Measurements from ENCODE around the gene AKIRIN1.
"Not testable (repeated sequence)": the region's sequence is repeated elsewhere in the genome, so short reads cannot be mapped to it uniquely, and the experiment has no call there.

Gene AKIRIN1

GRCh38 chr1:38958967-38959366 is 32.1 kb upstream of the AKIRIN1 start:
- no peak overlapping the region for H3K4me3 ChIP-seq (replicated peaks in 1 of 2; ENCODE audit: low read depth in 2 of 2, low read length in 2 of 2)
- TF ChIP-seq CTCF (IDR thresholded peaks at IDR 0.05; ENCODE audit: low read depth, low read length): no peak
- DNase-seq (ENCODE audit: low read depth in 2 of 2): peak; percentile 49 to 66

- TF ChIP-seq CTCF (IDR thresholded peaks at IDR 0.05; ENCODE audit: low read depth, low read length): no peak
- DNase-seq (ENCODE audit: low read depth in 2 of 2): peak; percentile 47 to 87
- H3K4me3 ChIP-seq (replicated peaks in 1 of 2; ENCODE audit: low read depth in 2 of 2, low read length in 2 of 2): no peak overlapping the region
These were observed 29.0 kb upstream of the AKIRIN1 start for GRCh38 chr1:38962113-38962512.

- TF ChIP-seq CTCF (IDR thresholded peaks at IDR 0.05; ENCODE audit: low read depth, low read length): no peak
- peak in 1 of 2 donors; percentile 60 for DNase-seq (ENCODE audit: low read depth in 2 of 2)
- H3K4me3 ChIP-seq (replicated peaks in 1 of 2; ENCODE audit: low read depth in 2 of 2, low read length in 2 of 2): no peak overlapping the region
These were observed 28.5 kb upstream of the AKIRIN1 start for GRCh38 chr1:38962560-38962959.

- peak; percentile 7 for TF ChIP-seq CTCF (IDR thresholded peaks at IDR 0.05; ENCODE audit: low read depth, low read length)
- H3K4me3 ChIP-seq (replicated peaks in 1 of 2; ENCODE audit: low read depth in 2 of 2, low read length in 2 of 2): no peak overlapping the region
- no peak for DNase-seq (ENCODE audit: low read depth in 2 of 2)
These were observed 26.9 kb upstream of the AKIRIN1 start for GRCh38 chr1:38964140-38964548.

GRCh38 chr1:38973145-38973544 is 17.9 kb upstream of the AKIRIN1 start:
- H3K4me3 ChIP-seq (replicated peaks in 1 of 2; ENCODE audit: low read depth in 2 of 2, low read length in 2 of 2); DNase-seq (ENCODE audit: low read depth in 2 of 2): not testable (repeated sequence)

- TF ChIP-seq CTCF (IDR thresholded peaks at IDR 0.05; ENCODE audit: low read depth, low read length): no peak
- DNase-seq (ENCODE audit: low read depth in 2 of 2): no peak
- no peak overlapping the region for H3K4me3 ChIP-seq (replicated peaks in 1 of 2; ENCODE audit: low read depth in 2 of 2, low read length in 2 of 2)
These were observed 17.2 kb upstream of the AKIRIN1 start for GRCh38 chr1:38973659-38974437.

- DNase-seq (ENCODE audit: low read depth in 2 of 2); H3K4me3 ChIP-seq (replicated peaks in 1 of 2; ENCODE audit: low read depth in 2 of 2, low read length in 2 of 2): not testable (repeated sequence)
These were observed 13.5 kb upstream of the AKIRIN1 start for GRCh38 chr1:38977399-38978244.

GRCh38 chr1:38978245-38978542 is 12.9 kb upstream of the AKIRIN1 start:
- not testable (repeated sequence) for DNase-seq (ENCODE audit: low read depth in 2 of 2); H3K4me3 ChIP-seq (replicated peaks in 1 of 2; ENCODE audit: low read depth in 2 of 2, low read length in 2 of 2)

GRCh38 chr1:38979380-38979779 is 11.7 kb upstream of the AKIRIN1 start:
- not testable (repeated sequence) for DNase-seq (ENCODE audit: low read depth in 2 of 2); H3K4me3 ChIP-seq (replicated peaks in 1 of 2; ENCODE audit: low read depth in 2 of 2, low read length in 2 of 2)
